ENCODE measurements around the gene SAMD4A.
"Not testable (repeated sequence)": the region's sequence is repeated elsewhere in the genome, so short reads cannot be mapped to it uniquely, and the experiment has no call there.

The SAMD4A gene

DNA sequence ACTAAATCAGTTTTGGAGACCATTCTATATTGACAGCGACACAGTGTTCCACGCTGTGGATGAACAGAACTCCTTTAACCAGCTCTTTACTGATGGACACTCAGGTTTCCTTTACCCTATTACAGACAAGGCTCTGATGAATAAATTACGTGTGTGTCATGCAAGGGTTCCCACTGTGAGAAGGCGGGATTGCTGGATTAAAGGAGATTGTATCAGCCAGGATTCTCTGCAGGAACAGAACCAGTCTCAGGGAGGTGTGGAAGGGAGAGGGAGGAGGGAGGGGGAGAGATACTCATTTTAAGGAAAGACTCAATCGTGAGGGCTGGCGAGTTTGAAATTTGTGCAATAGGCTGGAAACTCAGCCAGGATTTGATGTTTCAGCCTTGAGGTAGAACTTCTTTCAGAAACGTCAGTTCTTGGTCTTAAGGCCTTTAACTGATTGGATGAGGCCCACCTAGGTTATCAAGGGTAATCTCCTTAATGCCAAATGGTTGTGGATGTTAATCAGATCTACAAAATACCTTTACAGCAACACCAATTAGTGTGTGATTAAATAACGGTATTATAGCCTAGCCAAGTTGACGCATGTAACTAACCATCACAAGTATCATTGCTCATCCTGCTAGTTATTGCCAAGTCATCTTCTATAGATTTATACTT is 231.7 kb downstream of the SAMD4A start:
- no peak overlapping the region for H3K4me3 ChIP-seq (ENCODE audit: low read depth, low read length)
- H4K12ac ChIP-seq (ENCODE audit: low read depth, low read length), result no peak overlapping the region
- DNase-seq, result no peak
- H3K18ac ChIP-seq (ENCODE audit: low read length), result no peak overlapping the region
- H4K8ac ChIP-seq (ENCODE audit: low read depth, low read length), result no peak overlapping the region
- H3K9ac ChIP-seq (ENCODE audit: low read length), result no peak overlapping the region
- no peak overlapping the region for H2AFZ ChIP-seq (ENCODE audit: insufficient read depth, low read length, poor library complexity)
- H3K4ac ChIP-seq (ENCODE audit: low read depth, low read length), result no peak overlapping the region
- no peak overlapping the region for H2BK120ac ChIP-seq (ENCODE audit: insufficient read depth, low read length, poor library complexity)
- H4K91ac ChIP-seq (ENCODE audit: low read depth, low read length), result no peak overlapping the region
- no peaks in the 10 kb centered on the region for H3K36me3 ChIP-seq (ENCODE audit: control insufficient read depth in 1 of 2, insufficient read depth in 2 of 2, low read length in 2 of 2)
- H3K4me2 ChIP-seq (ENCODE audit: low read length), result no peak overlapping the region
- H3K27ac ChIP-seq (ENCODE audit: low read depth, low read length), result no peak overlapping the region
- H3K79me1 ChIP-seq (ENCODE audit: low read length), result no peaks in the 10 kb centered on the region
- H3K79me2 ChIP-seq (ENCODE audit: control insufficient read depth, insufficient read depth, low read length, poor library complexity), result no peaks in the 10 kb centered on the region
- H3K9me3 ChIP-seq (ENCODE audit: insufficient read depth, low read depth, low read length), result peaks cover 3% of the 10 kb centered on the region
- H3K14ac ChIP-seq (ENCODE audit: low read length), result no peak overlapping the region
- no CpG with 5 or more reads among the region's 9 CpGs for WGBS (ENCODE audit: extremely low coverage, insufficient coverage, insufficient read length)
- H3K27me3 ChIP-seq (ENCODE audit: insufficient read depth, low read length), result no peaks in the 10 kb centered on the region
- no peak overlapping the region for H2BK5ac ChIP-seq (ENCODE audit: low read depth, low read length, poor library complexity)
- no peak overlapping the region for H3K23ac ChIP-seq (ENCODE audit: low read length)
- no peak overlapping the region for H2AK5ac ChIP-seq (ENCODE audit: low read length)
- H2BK12ac ChIP-seq (ENCODE audit: low read length), result no peak overlapping the region
- H3K4me1 ChIP-seq (ENCODE audit: control insufficient read depth in 1 of 2, insufficient read depth in 2 of 2, low read length in 2 of 2), result no peaks in the 10 kb centered on the region

GRCh38 chr14:54801482-54801881 is 234.6 kb downstream of the SAMD4A start:
- not testable (repeated sequence) for H3K4ac ChIP-seq (ENCODE audit: low read depth, low read length); H2BK120ac ChIP-seq (ENCODE audit: insufficient read depth, low read length, poor library complexity); H3K14ac ChIP-seq (ENCODE audit: low read length); H2AFZ ChIP-seq (ENCODE audit: insufficient read depth, low read length, poor library complexity); H3K4me1 ChIP-seq (ENCODE audit: control insufficient read depth in 1 of 2, insufficient read depth in 2 of 2, low read length in 2 of 2); H3K4me3 ChIP-seq (ENCODE audit: low read depth, low read length); DNase-seq; H4K91ac ChIP-seq (ENCODE audit: low read depth, low read length); H3K36me3 ChIP-seq (ENCODE audit: control insufficient read depth in 1 of 2, insufficient read depth in 2 of 2, low read length in 2 of 2); H4K8ac ChIP-seq (ENCODE audit: low read depth, low read length); H3K18ac ChIP-seq (ENCODE audit: low read length); H3K23ac ChIP-seq (ENCODE audit: low read length); H3K79me1 ChIP-seq (ENCODE audit: low read length); H3K79me2 ChIP-seq (ENCODE audit: control insufficient read depth, insufficient read depth, low read length, poor library complexity); H4K12ac ChIP-seq (ENCODE audit: low read depth, low read length); H2AK5ac ChIP-seq (ENCODE audit: low read length); H3K9me3 ChIP-seq (ENCODE audit: insufficient read depth, low read depth, low read length); H2BK5ac ChIP-seq (ENCODE audit: low read depth, low read length, poor library complexity); H3K27me3 ChIP-seq (ENCODE audit: insufficient read depth, low read length); H3K27ac ChIP-seq (ENCODE audit: low read depth, low read length); H3K4me2 ChIP-seq (ENCODE audit: low read length); H2BK12ac ChIP-seq (ENCODE audit: low read length); H3K9ac ChIP-seq (ENCODE audit: low read length)
- WGBS (ENCODE audit: extremely low coverage, insufficient coverage, insufficient read length), result no CpG with 5 or more reads among the region's 2 CpGs

DNA sequence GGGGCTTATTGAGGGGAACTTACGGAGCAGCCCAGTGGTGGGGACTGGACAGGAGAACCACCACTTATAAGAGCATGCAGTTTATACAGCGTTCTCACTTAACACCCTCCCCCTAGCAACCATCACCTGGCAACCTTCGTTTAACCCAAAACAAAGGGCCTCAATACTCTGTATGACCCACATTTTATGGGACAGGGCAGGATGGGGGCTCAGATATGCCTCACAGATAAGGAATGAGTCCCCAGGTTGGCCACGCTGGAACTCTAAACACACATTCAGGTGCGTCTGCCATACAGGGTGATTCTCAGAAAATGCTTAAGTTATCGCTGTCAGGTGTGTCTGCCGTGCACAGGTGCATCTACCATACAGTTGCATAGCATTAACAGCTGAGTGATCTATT is 236.5 kb downstream of the SAMD4A start:
- H3K4me3 ChIP-seq (ENCODE audit: low read depth, low read length), result no peak overlapping the region
- H2AK5ac ChIP-seq (ENCODE audit: low read length), result no peak overlapping the region
- no peak overlapping the region for H2AFZ ChIP-seq (ENCODE audit: insufficient read depth, low read length, poor library complexity)
- H3K4me1 ChIP-seq (ENCODE audit: control insufficient read depth in 1 of 2, insufficient read depth in 2 of 2, low read length in 2 of 2), result peaks cover 0 to 9% of the 10 kb centered on the region in 2 experiments
- H3K79me1 ChIP-seq (ENCODE audit: low read length), result no peaks in the 10 kb centered on the region
- no peak overlapping the region for H2BK12ac ChIP-seq (ENCODE audit: low read length)
- no peak overlapping the region for H4K12ac ChIP-seq (ENCODE audit: low read depth, low read length)
- H3K79me2 ChIP-seq (ENCODE audit: control insufficient read depth, insufficient read depth, low read length, poor library complexity), result no peaks in the 10 kb centered on the region
- no peak for DNase-seq
- H3K27me3 ChIP-seq (ENCODE audit: insufficient read depth, low read length), result no peaks in the 10 kb centered on the region
- no peak overlapping the region for H2BK120ac ChIP-seq (ENCODE audit: insufficient read depth, low read length, poor library complexity)
- no peak overlapping the region for H2BK5ac ChIP-seq (ENCODE audit: low read depth, low read length, poor library complexity)
- H3K4me2 ChIP-seq (ENCODE audit: low read length), result no peak overlapping the region
- peaks cover 3% of the 10 kb centered on the region for H3K9me3 ChIP-seq (ENCODE audit: insufficient read depth, low read depth, low read length)
- H3K23ac ChIP-seq (ENCODE audit: low read length), result no peak overlapping the region
- no peak overlapping the region for H4K91ac ChIP-seq (ENCODE audit: low read depth, low read length)
- H3K9ac ChIP-seq (ENCODE audit: low read length), result no peak overlapping the region
- no CpG with 5 or more reads among the region's 7 CpGs for WGBS (ENCODE audit: extremely low coverage, insufficient coverage, insufficient read length)
- H3K36me3 ChIP-seq (ENCODE audit: control insufficient read depth in 1 of 2, insufficient read depth in 2 of 2, low read length in 2 of 2), result no peaks in the 10 kb centered on the region
- no peak overlapping the region for H3K14ac ChIP-seq (ENCODE audit: low read length)
- no peak overlapping the region for H3K18ac ChIP-seq (ENCODE audit: low read length)
- no peak overlapping the region for H3K27ac ChIP-seq (ENCODE audit: low read depth, low read length)
- no peak overlapping the region for H3K4ac ChIP-seq (ENCODE audit: low read depth, low read length)
- no peak overlapping the region for H4K8ac ChIP-seq (ENCODE audit: low read depth, low read length)

DNA sequence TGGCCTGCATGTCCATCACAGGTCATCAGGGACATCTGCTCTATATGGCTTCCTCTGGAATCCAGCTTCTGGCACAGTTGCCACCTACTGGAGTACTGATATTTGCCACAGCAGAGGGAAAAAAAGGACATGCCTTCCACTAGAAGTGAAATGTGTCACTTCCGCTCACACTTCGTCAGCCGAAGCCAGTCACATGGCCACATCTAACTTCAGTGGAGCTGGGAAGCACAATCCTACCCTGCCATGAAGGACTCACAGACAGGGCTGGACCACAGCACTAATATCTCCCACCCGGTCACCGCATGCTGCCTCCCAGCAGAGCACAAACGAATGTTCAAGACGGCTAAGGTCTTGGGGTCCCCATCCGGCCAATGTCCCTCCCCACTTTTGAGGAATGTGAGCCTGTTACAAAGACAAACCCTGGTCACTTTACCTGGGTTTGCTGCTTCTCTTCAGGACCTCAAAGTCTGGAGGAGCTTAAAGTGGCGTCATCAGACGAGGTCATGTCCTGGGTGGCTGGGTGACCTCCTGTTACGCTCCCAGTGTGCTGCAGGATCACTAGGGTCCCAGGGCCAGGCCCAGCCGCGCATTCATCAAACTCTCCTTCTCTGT is 237.1 kb downstream of the SAMD4A start:
- Histone ChIP-seq H4K8ac (ENCODE audit: low read depth, low read length) (no peak overlapping the region), H4K91ac (ENCODE audit: low read depth, low read length) (no peak overlapping the region), H2AK5ac (ENCODE audit: low read length) (no peak overlapping the region), H3K18ac (ENCODE audit: low read length) (no peak overlapping the region), H3K27me3 (ENCODE audit: insufficient read depth, low read length) (no peaks in the 10 kb centered on the region), H3K4ac (ENCODE audit: low read depth, low read length) (no peak overlapping the region), H3K23ac (ENCODE audit: low read length) (no peak overlapping the region), H3K14ac (ENCODE audit: low read length) (no peak overlapping the region), H2BK5ac (ENCODE audit: low read depth, low read length, poor library complexity) (no peak overlapping the region), H3K4me1 (ENCODE audit: control insufficient read depth in 1 of 2, insufficient read depth in 2 of 2, low read length in 2 of 2) (peaks cover 0 to 9% of the 10 kb centered on the region in 2 experiments), H3K4me2 (ENCODE audit: low read length) (no peak overlapping the region), H4K12ac (ENCODE audit: low read depth, low read length) (no peak overlapping the region), H3K79me1 (ENCODE audit: low read length) (no peaks in the 10 kb centered on the region), H3K9me3 (ENCODE audit: insufficient read depth, low read depth, low read length) (peaks cover 3% of the 10 kb centered on the region), H2BK120ac (ENCODE audit: insufficient read depth, low read length, poor library complexity) (no peak overlapping the region), H3K36me3 (ENCODE audit: control insufficient read depth in 1 of 2, insufficient read depth in 2 of 2, low read length in 2 of 2) (no peaks in the 10 kb centered on the region), H3K27ac (ENCODE audit: low read depth, low read length) (no peak overlapping the region), H2BK12ac (ENCODE audit: low read length) (no peak overlapping the region), H3K79me2 (ENCODE audit: control insufficient read depth, insufficient read depth, low read length, poor library complexity) (no peaks in the 10 kb centered on the region), H3K4me3 (ENCODE audit: low read depth, low read length) (no peak overlapping the region), H3K9ac (ENCODE audit: low read length) (no peak overlapping the region), H2AFZ (ENCODE audit: insufficient read depth, low read length, poor library complexity) (no peak overlapping the region)
- DNase-seq, result no peak
- no CpG with 5 or more reads among the region's 13 CpGs for WGBS (ENCODE audit: extremely low coverage, insufficient coverage, insufficient read length)
